Pancreas (tissue), 10 donors: ENCODE measurements around the gene PCARE. TPM values are rescaled to one million over a fixed set of nuclear protein-coding genes. Genes with fewer than 3 reads are reported as not detected.
A peak's percentile ranks its signal among the peaks of the same experiment; 100 is the strongest.

ENCODE experiments used
- ATAC-seq, 4 donors: fragments of 200-7000 bp; cut with Tn5 transposase; one replicate each; pipeline versions ENCODE4 v1.8.0 to v1.9.1; 2020; ENCODE audit warnings: mild to moderate bottlenecking in 4 of 4, moderate library complexity in 4 of 4
- DNase-seq, 6 donors: peaks; one replicate each; pipeline ENCODE4 v3.0.0-alpha.2; 2020
- FAIRE-seq: peaks from 2 replicates; lab custom pipeline; 2012; peaks lifted over from hg19 to GRCh38; lab: Jason Lieb, UNC
- H3K27ac ChIP-seq, 4 donors: fragments of 200-600 bp; sonication (generic); 1 replicate in 3 of 4; 2 replicates in 1 of 4; pipeline versions ENCODE4 v1.5.0 to v1.8.0; 2020
- H3K27me3 ChIP-seq, 4 donors: fragments of 200-600 bp; one replicate each; pipeline ENCODE4 v1.8.0; 2021
- H3K36me3 ChIP-seq, 3 donors: fragments of 200-600 bp; sonication (generic) in 1 of 3; one replicate each; pipeline versions ENCODE4 v1.5.0 to v1.8.0; 2020 to 2021
- H3K4me1 ChIP-seq, 3 donors: fragments of 200-600 bp; one replicate each; pipeline ENCODE4 v1.8.0; 2021
- H3K4me3 ChIP-seq, 4 donors: fragments of 200-600 bp; sonication (generic) in 2 of 4; one replicate each; pipeline versions ENCODE4 v1.5.0 to v1.8.0; 2020 to 2021
- H3K9me3 ChIP-seq, 4 donors: fragments of 200-600 bp; one replicate each; pipeline ENCODE4 v1.8.0; 2021
- CTCF ChIP-seq, 4 donors: fragments of 200-600 bp; sonication (generic) in 3 of 4; IDR thresholded peaks; one replicate each; pipeline versions ENCODE4 v1.5.0 to v1.8.0; 2021; ENCODE audit warnings: antibody characterized with exemption in 4 of 4
- WGBS, 2 donors: extraction: QIAGEN DNeasy Blood & Tissue Kit; methylation state at CpG; one replicate each; pipeline ENCODE4 v1.1.7; 2013; 5-methylcytosine and 5-hydroxymethylcytosine counted together
- intact Hi-C, 3 donors: fragments of 100-400 bp; cut with DNase I; formaldehyde crosslinking; loops; one replicate each; pipeline versions ENCODE4 v1.11.1 to v1.14.2; 2022
- polyA plus RNA-seq, 2 donors: library from polyadenylated mRNA; stranded (reverse); fragments of 200-250 nt; gene quantifications; one replicate each; pipeline ENCODE4 v1.2.3, GENCODE V29; 2013
- total RNA-seq, 6 donors: library from RNA; stranded (reverse); fragmentation: NEBNext Ultra II Directional in 4 of 6; extraction: Animal tissue kit (Norgen Biotek cat#: 25700) in 4 of 6; gene quantifications; one replicate each; pipeline versions ENCODE4 v1.2.1 to v1.2.4, GENCODE V29; 2021 to 2023
- donor health status: healthy with polysubstance abuse.
- donor health status: DM: no; HTN: no; CAD: no; lungs with moderate emphysema.
- donor health status: DM: no; HTN: no; CAD: no.
- donor health status: control.
- donor health status: control.
- donor health status: Bipolar disorder and iron deficiency.
- donor health status: DM: yes; HTN: yes; CAD: no.
- donor health status: DM: no; HTN: no; CAD: no.
- donor health status: DM: no; HTN: no; CAD: no.
- donor health status: DM: yes; HTN: yes; CAD: no.

Gene PCARE
- total and polyA plus RNA-seq, 8 donors: 0.03 to 0.05 (median 0.04) TPM; not detected in 5

- H3K4me3 ChIP-seq: no peak overlapping the region
- no peaks in the 10 kb centered on the region for H3K36me3 ChIP-seq
- ATAC-seq: no peak
- no peak overlapping the region for H3K27ac ChIP-seq
- TF ChIP-seq CTCF (IDR thresholded peaks at IDR 0.05): no peak
- DNase-seq: no peak
- H3K27me3 ChIP-seq: no peaks in the 10 kb centered on the region
- intact Hi-C loops: no loop called here
- peaks cover 0 to 12% (median 0%) of the 10 kb centered on the region in 3 donors for H3K4me1 ChIP-seq
- no peaks in the 10 kb centered on the region for H3K9me3 ChIP-seq
- no peak for FAIRE-seq
- 48 to 60% methylated on average over 5 of the region's 5 CpGs for WGBS, 2 donors
These were observed 57.8 kb downstream of the PCARE start for GRCh38 chr2:29016504-29016903.

- no peak overlapping the region for H3K4me3 ChIP-seq
- DNase-seq: no peak
- no peak for FAIRE-seq
- H3K27ac ChIP-seq: no peak overlapping the region
- intact Hi-C loops: no loop called here
- no peak for TF ChIP-seq CTCF (IDR thresholded peaks at IDR 0.05)
- H3K27me3 ChIP-seq: no peaks in the 10 kb centered on the region
- 75 to 84% methylated on average over 17 of the region's 17 CpGs for WGBS, 2 donors
- no peaks in the 10 kb centered on the region for H3K36me3 ChIP-seq
- ATAC-seq: no peak
- no peaks in the 10 kb centered on the region for H3K9me3 ChIP-seq
- peaks cover 0 to 18% (median 0%) of the 10 kb centered on the region in 3 donors for H3K4me1 ChIP-seq
These were observed 58.4 kb downstream of the PCARE start for GRCh38 chr2:29015701-29016470.

GRCh38 chr2:29014811-29015421, 59.4 kb downstream of the PCARE start:
- DNase-seq (no peak), ATAC-seq (peak in 1 of 4 donors; percentile 9), FAIRE-seq (no peak)
- no peak for TF ChIP-seq CTCF (IDR thresholded peaks at IDR 0.05)
- Histone ChIP-seq H3K4me1 (peaks cover 0 to 18% (median 0%) of the 10 kb centered on the region in 3 donors), H3K27ac (no peak overlapping the region), H3K4me3 (no peak overlapping the region), H3K9me3 (no peaks in the 10 kb centered on the region), H3K27me3 (no peaks in the 10 kb centered on the region), H3K36me3 (no peaks in the 10 kb centered on the region)
- WGBS, 2 donors: 69 to 80% methylated on average over 13 of the region's 13 CpGs
- intact Hi-C loops: no loop called here

- 83 to 91% methylated on average over 8 of the region's 8 CpGs for WGBS, 2 donors
- no peaks in the 10 kb centered on the region for H3K36me3 ChIP-seq
- peaks cover 0 to 18% (median 0%) of the 10 kb centered on the region in 3 donors for H3K4me1 ChIP-seq
- intact Hi-C loops: no loop called here
- H3K27me3 ChIP-seq: no peaks in the 10 kb centered on the region
- TF ChIP-seq CTCF (IDR thresholded peaks at IDR 0.05): no peak
- H3K4me3 ChIP-seq: no peak overlapping the region
- H3K9me3 ChIP-seq: no peaks in the 10 kb centered on the region
- ATAC-seq: no peak
- no peak for DNase-seq
- H3K27ac ChIP-seq: no peak overlapping the region
- FAIRE-seq: no peak
These were observed 60.0 kb downstream of the PCARE start for GRCh38 chr2:29014331-29014730.
